HG02943 (cell line): ENCODE results near the gene TNFAIP8L1.
"Not testable (repeated sequence)": the region's sequence is repeated elsewhere in the genome, so short reads cannot be mapped to it uniquely, and the experiment has no call there.

Experiments used
- ATAC-seq: cut with Tn5 transposase; IDR thresholded peaks from one replicate; pipeline ENCODE4 v1.9.1; 2021; ENCODE audit warnings: mild to moderate bottlenecking, low read depth, moderate library complexity; ENCODE audit not compliant: unreplicated experiment

TNFAIP8L1 gene

GRCh38 chr19:4675346-4675745 is 36.0 kb downstream of the TNFAIP8L1 start:
- no peak for ATAC-seq

GRCh38 chr19:4676955-4677731 is 37.8 kb downstream of the TNFAIP8L1 start:
- ATAC-seq, result no peak

GRCh38 chr19:4678881-4679790 is 39.8 kb downstream of the TNFAIP8L1 start:
- ATAC-seq, result no peak

- not testable (repeated sequence) for ATAC-seq
Measured at GRCh38 chr19:4680021-4680420, 40.7 kb downstream of the TNFAIP8L1 start.

GRCh38 chr19:4682417-4683200 is 43.3 kb downstream of the TNFAIP8L1 start:
- no peak for ATAC-seq

- no peak for ATAC-seq
Measured at GRCh38 chr19:4684312-4685095, 45.2 kb downstream of the TNFAIP8L1 start.

- ATAC-seq, result no peak
Measured at GRCh38 chr19:4686700-4687099, 47.4 kb downstream of the TNFAIP8L1 start.

- no peak for ATAC-seq
Measured at GRCh38 chr19:4687396-4687795, 48.1 kb downstream of the TNFAIP8L1 start.

GRCh38 chr19:4688587-4688986 is 49.3 kb downstream of the TNFAIP8L1 start:
- ATAC-seq, result no peak

GRCh38 chr19:4689403-4689802 is 50.1 kb downstream of the TNFAIP8L1 start:
- no peak for ATAC-seq

GRCh38 chr19:4690361-4690760 is 51.0 kb downstream of the TNFAIP8L1 start:
- no peak for ATAC-seq

- ATAC-seq, result no peak
Measured at GRCh38 chr19:4691373-4691772, 52.1 kb downstream of the TNFAIP8L1 start.

GRCh38 chr19:4692251-4693077 is 53.1 kb downstream of the TNFAIP8L1 start:
- no peak for ATAC-seq

GRCh38 chr19:4693078-4693350 is 53.7 kb downstream of the TNFAIP8L1 start:
- ATAC-seq, result no peak

GRCh38 chr19:4693471-4694121 is 54.3 kb downstream of the TNFAIP8L1 start:
- ATAC-seq, result no peak

GRCh38 chr19:4694211-4694987 is 55.1 kb downstream of the TNFAIP8L1 start:
- ATAC-seq, result no peak

- no peak for ATAC-seq
Measured at GRCh38 chr19:4695224-4695731, 56.0 kb downstream of the TNFAIP8L1 start.

- ATAC-seq, result no peak
Measured at GRCh38 chr19:4697304-4697703, 58.0 kb downstream of the TNFAIP8L1 start.
